D721Med (cell line): ENCODE data around the gene VASN.

Source experiments
- DNase-seq: peaks from one replicate; pipeline ENCODE4 v3.0.0; 2011; ENCODE audit warnings: low spot score; ENCODE audit not compliant: insufficient read length
- FAIRE-seq: peaks from 2 replicates; lab custom pipeline; 2011; peaks lifted over from hg19 to GRCh38; lab: Jason Lieb, UNC
- CTCF ChIP-seq: IDR thresholded peaks from 2 replicates; pipeline ENCODE4 v1.5.1; 2012; ENCODE audit warnings: mild to moderate bottlenecking, control low read depth; ENCODE audit not compliant: insufficient read depth; ENCODE audit errors: missing control alignments

VASN gene

GRCh38 chr16:4426021-4426684 is 54.5 kb downstream of the VASN start:
- no peak for FAIRE-seq
- DNase-seq = no peak
- TF ChIP-seq CTCF = no peak

DNA sequence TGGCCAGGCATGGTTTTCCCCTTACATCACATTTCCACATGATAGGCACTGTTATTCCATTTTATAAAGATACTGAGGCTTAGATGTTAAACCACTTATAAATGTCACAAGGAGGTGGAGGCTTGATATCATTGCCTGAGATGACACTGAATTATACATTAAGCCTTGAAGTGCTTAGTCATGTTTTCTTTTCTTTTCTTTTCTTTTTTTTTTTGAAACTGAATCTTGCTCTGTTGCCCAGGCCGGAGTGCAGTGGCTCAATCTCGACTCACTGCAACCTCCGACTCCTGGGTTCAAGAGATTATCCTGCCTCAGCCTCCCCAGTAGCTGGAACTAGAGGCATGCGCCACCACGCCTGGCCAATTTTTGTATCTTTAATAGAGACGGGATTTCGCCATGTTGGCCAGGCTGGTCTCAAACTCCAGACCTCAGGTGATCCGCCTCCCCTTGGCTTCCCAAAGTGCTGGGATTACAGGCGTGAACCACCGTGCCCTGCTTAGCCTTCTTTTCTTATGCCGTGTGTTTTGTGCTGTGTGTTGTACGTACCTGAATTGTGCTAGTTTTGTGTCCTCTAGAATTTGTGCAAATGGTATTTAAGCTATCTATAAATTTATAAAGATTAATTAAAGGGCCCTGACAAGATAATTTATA is 55.2 kb downstream of the VASN start:
- no peak for DNase-seq
- TF ChIP-seq CTCF = no peak
- FAIRE-seq = no peak

GRCh38 chr16:4428500-4428899 is 56.9 kb downstream of the VASN start:
- FAIRE-seq (no peak), DNase-seq (no peak)
- no peak for TF ChIP-seq CTCF

DNA sequence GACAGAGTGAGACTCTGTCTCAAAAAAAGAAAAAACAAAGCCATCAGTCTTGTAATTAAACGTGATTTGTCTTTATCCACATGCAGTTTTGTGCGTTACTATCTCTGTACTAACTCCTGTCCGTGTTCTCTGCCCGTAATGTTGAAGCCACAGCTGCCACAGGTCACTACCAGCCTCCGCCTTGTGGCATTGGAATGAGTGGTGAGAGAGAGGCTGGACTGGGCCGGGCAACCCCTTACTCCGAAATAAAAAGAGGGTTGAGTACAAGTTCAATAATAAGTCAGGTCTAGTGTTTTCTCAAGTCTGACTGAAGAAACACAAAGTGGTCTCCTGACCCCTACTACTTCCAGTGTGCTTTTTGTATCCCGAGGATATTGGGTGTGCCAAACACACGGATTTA is 59.4 kb downstream of the VASN start:
- no peak for TF ChIP-seq CTCF
- FAIRE-seq (no peak), DNase-seq (no peak)
